ENCODE data around the gene GSK3B. TPM values are rescaled to one million over a fixed set of nuclear protein-coding genes. Genes with fewer than 3 reads are reported as not detected.

Gene GSK3B
- total and polyA plus RNA-seq, 2 donors from 2014 or later, result 6.4 to 52.1 TPM

- TF ChIP-seq, protein P1, sequence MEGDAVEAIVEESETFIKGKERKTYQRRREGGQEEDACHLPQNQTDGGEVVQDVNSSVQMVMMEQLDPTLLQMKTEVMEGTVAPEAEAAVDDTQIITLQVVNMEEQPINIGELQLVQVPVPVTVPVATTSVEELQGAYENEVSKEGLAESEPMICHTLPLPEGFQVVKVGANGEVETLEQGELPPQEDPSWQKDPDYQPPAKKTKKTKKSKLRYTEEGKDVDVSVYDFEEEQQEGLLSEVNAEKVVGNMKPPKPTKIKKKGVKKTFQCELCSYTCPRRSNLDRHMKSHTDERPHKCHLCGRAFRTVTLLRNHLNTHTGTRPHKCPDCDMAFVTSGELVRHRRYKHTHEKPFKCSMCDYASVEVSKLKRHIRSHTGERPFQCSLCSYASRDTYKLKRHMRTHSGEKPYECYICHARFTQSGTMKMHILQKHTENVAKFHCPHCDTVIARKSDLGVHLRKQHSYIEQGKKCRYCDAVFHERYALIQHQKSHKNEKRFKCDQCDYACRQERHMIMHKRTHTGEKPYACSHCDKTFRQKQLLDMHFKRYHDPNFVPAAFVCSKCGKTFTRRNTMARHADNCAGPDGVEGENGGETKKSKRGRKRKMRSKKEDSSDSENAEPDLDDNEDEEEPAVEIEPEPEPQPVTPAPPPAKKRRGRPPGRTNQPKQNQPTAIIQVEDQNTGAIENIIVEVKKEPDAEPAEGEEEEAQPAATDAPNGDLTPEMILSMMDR (IDR thresholded peaks at IDR 0.05; ENCODE audit: borderline replicate concordance, extremely low read depth, insufficient read depth), result no peak
- Histone ChIP-seq H3K27me3 (ENCODE audit: control insufficient read depth, insufficient read depth, low read length) (no peaks in the 10 kb centered on the region), H3K36me3 (ENCODE audit: control insufficient read depth in 2 of 3, insufficient read depth in 3 of 3, low read length in 3 of 3) (no peaks in the 10 kb centered on the region), H3K9ac (ENCODE audit: low read length in 3 of 3) (no peak overlapping the region), H3K9me3 (ENCODE audit: control insufficient read depth in 2 of 3, insufficient read depth in 1 of 3, low read length in 3 of 3) (no peaks in the 10 kb centered on the region), H3K4me3 (ENCODE audit: low read length in 3 of 3) (no peak overlapping the region), H3K4me1 (ENCODE audit: control insufficient read depth in 2 of 3, insufficient read depth in 2 of 3, low read depth in 1 of 3, low read length in 3 of 3) (no peaks in the 10 kb centered on the region), H3K27ac (ENCODE audit: low read depth in 2 of 2, low read length in 2 of 2) (no peak overlapping the region)
- no peak for FAIRE-seq
- no peak for DNase-seq
- intact Hi-C loops (cut with DNase I), result no loop called here
Measured at GRCh38 chr3:119794971-119795612, 299.2 kb downstream of the GSK3B start.

DNA sequence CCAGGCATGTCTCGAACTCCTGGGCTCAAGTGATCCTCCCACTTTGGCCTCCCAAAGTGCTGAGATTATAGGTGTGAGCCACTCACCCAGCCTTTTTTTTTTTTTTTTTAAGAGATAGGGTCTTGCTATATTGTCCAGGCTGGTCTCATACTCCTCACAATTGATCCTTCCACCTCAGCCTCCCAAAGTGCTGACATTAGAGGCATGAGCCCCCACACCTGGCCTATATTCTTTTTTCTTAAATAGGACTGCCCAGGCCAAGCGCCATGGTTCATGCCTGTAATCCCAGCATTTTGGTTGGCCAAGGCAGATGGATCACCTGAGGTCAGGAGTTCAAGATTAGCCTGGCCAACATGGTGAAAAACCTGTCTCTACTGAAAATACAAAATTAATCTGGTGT is 299.8 kb downstream of the GSK3B start:
- DNase-seq, result no peak
- H3K9ac ChIP-seq (ENCODE audit: low read length in 3 of 3), result no peak overlapping the region
- no peaks in the 10 kb centered on the region for H3K36me3 ChIP-seq (ENCODE audit: control insufficient read depth in 2 of 3, insufficient read depth in 3 of 3, low read length in 3 of 3)
- intact Hi-C loops (cut with DNase I), result no loop called here
- FAIRE-seq, result no peak
- no peak overlapping the region for H3K4me3 ChIP-seq (ENCODE audit: low read length in 3 of 3)
- no peaks in the 10 kb centered on the region for H3K27me3 ChIP-seq (ENCODE audit: control insufficient read depth, insufficient read depth, low read length)
- no peaks in the 10 kb centered on the region for H3K9me3 ChIP-seq (ENCODE audit: control insufficient read depth in 2 of 3, insufficient read depth in 1 of 3, low read length in 3 of 3)
- H3K27ac ChIP-seq (ENCODE audit: low read depth in 2 of 2, low read length in 2 of 2), result no peak overlapping the region
- H3K4me1 ChIP-seq (ENCODE audit: control insufficient read depth in 2 of 3, insufficient read depth in 2 of 3, low read depth in 1 of 3, low read length in 3 of 3), result no peaks in the 10 kb centered on the region
- TF ChIP-seq, protein P1 (IDR thresholded peaks at IDR 0.05; ENCODE audit: borderline replicate concordance, extremely low read depth, insufficient read depth), result no peak

DNA sequence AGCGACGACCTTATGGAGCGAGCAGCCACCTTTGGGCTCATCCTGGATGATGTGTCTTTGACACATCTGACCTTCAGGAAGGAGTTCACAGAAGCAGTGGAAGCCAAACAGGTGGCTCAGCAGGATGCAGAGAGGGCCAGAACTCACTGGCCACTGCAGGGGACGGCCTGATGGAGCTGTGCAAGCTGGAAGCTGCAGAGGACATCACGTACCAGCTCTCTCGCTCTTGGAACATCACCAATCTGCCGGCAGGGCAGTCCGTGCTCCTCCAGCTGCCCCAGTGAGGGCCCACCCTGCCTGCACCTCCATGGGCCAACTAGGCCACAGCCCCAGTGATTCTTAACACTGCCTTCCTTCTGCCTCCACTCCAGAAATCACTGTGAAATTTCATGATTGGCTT is 302.0 kb downstream of the GSK3B start:
- FAIRE-seq (no peak), DNase-seq (no peak)
- H3K27me3 ChIP-seq (ENCODE audit: control insufficient read depth, insufficient read depth, low read length), result no peaks in the 10 kb centered on the region
- no peak overlapping the region for H3K27ac ChIP-seq (ENCODE audit: low read depth in 2 of 2, low read length in 2 of 2)
- H3K9ac ChIP-seq (ENCODE audit: low read length in 3 of 3), result no peak overlapping the region
- H3K9me3 ChIP-seq (ENCODE audit: control insufficient read depth in 2 of 3, insufficient read depth in 1 of 3, low read length in 3 of 3), result no peaks in the 10 kb centered on the region
- no peaks in the 10 kb centered on the region for H3K4me1 ChIP-seq (ENCODE audit: control insufficient read depth in 2 of 3, insufficient read depth in 2 of 3, low read depth in 1 of 3, low read length in 3 of 3)
- no peaks in the 10 kb centered on the region for H3K36me3 ChIP-seq (ENCODE audit: control insufficient read depth in 2 of 3, insufficient read depth in 3 of 3, low read length in 3 of 3)
- H3K4me3 ChIP-seq (ENCODE audit: low read length in 3 of 3), result no peak overlapping the region
- TF ChIP-seq, protein P1 (IDR thresholded peaks at IDR 0.05; ENCODE audit: borderline replicate concordance, extremely low read depth, insufficient read depth), result no peak
- intact Hi-C loops (cut with DNase I), result no loop called here

- H3K9ac ChIP-seq (ENCODE audit: low read length in 3 of 3), result no peak overlapping the region
- no peaks in the 10 kb centered on the region for H3K9me3 ChIP-seq (ENCODE audit: control insufficient read depth in 2 of 3, insufficient read depth in 1 of 3, low read length in 3 of 3)
- no peaks in the 10 kb centered on the region for H3K36me3 ChIP-seq (ENCODE audit: control insufficient read depth in 2 of 3, insufficient read depth in 3 of 3, low read length in 3 of 3)
- H3K4me1 ChIP-seq (ENCODE audit: control insufficient read depth in 2 of 3, insufficient read depth in 2 of 3, low read depth in 1 of 3, low read length in 3 of 3), result no peaks in the 10 kb centered on the region
- no peaks in the 10 kb centered on the region for H3K27me3 ChIP-seq (ENCODE audit: control insufficient read depth, insufficient read depth, low read length)
- no peak for FAIRE-seq
- intact Hi-C loops (cut with DNase I), result no loop called here
- TF ChIP-seq, protein P1 (IDR thresholded peaks at IDR 0.05; ENCODE audit: borderline replicate concordance, extremely low read depth, insufficient read depth), result no peak
- no peak overlapping the region for H3K4me3 ChIP-seq (ENCODE audit: low read length in 3 of 3)
- H3K27ac ChIP-seq (ENCODE audit: low read depth in 2 of 2, low read length in 2 of 2), result no peak overlapping the region
- DNase-seq, result no peak
Measured at GRCh38 chr3:119790369-119790768, 303.9 kb downstream of the GSK3B start.

Data from kidney (tissue), 14 donors.